GM12891 (cell line): Measurements from ENCODE around the gene SCARB2.

ENCODE experiments used
- DNase-seq: peaks from one replicate; pipeline ENCODE4 v3.0.0; 2011; ENCODE audit warnings: low spot score; ENCODE audit not compliant: insufficient read length
- FAIRE-seq: peaks from 2 replicates; lab custom pipeline; 2011; peaks lifted over from hg19 to GRCh38; lab: Jason Lieb, UNC
- PAX5 ChIP-seq: IDR thresholded peaks from 2 replicates; pipeline ENCODE4 v1.6.1; 2011; ENCODE audit warnings: low read length, moderate library complexity, mild to moderate bottlenecking; ENCODE audit not compliant: insufficient read depth, severe bottlenecking
- POLR2A ChIP-seq: IDR thresholded peaks from 2 replicates; pipeline ENCODE4 v1.6.1; 2011; ENCODE audit warnings: low read depth, low read length, control low read depth
- POLR2AphosphoS5 ChIP-seq: IDR thresholded peaks from 2 replicates; pipeline ENCODE4 v1.6.1; 2011; ENCODE audit warnings: low read depth, low read length, control low read depth
- POU2F2 ChIP-seq: IDR thresholded peaks from 2 replicates; pipeline ENCODE4 v1.6.1; 2011; ENCODE audit warnings: low read depth, mild to moderate bottlenecking, control low read depth, low read length, moderate library complexity
- SPI1 ChIP-seq: IDR thresholded peaks from 2 replicates; pipeline ENCODE4 v1.6.1; 2011; ENCODE audit warnings: low read depth, low read length, control low read depth
- TAF1 ChIP-seq: IDR thresholded peaks from 2 replicates; pipeline ENCODE4 v1.6.1; 2011; ENCODE audit warnings: low read depth, low read length, control low read depth

The SCARB2 gene

DNA sequence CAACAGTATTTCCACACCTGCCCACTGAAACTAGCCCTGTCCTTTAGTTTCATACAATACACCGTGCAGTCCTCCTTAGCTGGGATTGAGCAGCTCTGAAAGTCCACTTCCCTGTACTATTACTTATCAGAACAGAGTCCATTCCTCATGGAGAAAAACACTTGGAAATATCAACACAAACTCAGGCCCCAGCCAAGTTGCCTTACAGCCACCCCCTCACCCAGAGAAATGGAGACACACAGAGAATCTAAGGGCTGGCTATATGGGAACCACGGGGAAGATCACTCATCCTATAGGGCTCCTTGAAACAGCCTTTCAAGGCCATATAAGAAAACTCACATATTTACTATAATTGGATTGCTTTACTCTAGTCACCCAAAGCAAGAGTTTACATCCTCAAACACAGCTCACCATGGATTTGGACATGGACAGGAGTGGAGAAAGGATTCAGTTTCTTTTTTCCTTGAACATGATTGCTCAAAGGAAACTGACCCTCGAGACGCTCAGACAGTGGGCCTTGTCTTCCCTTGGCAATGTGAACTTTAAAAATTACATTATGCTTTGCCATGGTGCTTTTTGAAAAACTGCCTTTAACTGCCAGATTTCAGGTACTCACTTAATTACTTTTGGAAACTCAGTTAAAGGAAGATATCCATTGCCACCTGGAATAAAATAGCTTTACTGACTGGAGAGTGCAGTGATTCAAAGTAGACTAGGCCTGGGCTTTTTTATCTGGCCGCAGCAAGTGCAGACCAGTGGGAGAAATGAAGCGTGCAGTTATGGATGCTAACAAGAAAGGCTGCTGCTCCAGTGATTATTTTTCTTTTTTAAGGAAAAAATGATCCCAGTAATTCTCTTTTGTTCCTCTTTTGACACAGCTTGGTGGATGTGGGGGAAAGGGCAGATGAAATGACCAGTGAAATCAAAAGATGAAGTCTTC lies 1.6 kb downstream of the SCARB2 start:
- DNase-seq = no peak
- FAIRE-seq = no peak
- TF ChIP-seq SPI1 = no peak
- TF ChIP-seq POLR2AphosphoS5 = no peak
- TF ChIP-seq PAX5 = no peak
- no peak for TF ChIP-seq POU2F2
- TF ChIP-seq TAF1 = no peak
- TF ChIP-seq POLR2A = no peak

DNA sequence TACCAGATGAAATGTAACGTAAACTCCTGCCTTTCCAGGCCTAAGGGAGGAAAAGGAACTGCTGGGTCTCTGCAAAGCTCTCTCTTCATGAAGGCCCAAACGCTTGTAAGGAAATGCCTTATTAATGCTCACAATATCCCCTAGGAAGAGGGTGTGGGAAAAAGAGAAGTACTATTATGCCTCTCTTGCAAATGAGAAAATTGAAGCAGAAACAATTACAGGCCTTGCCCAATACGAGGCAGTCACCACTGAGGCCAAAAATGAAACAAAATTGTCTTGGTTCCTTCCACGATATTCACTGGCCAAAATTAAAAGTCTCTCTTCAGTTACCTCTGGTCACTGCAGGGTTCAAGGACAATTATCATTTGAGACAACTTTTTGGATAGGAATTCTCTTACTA lies 3.2 kb downstream of the SCARB2 start:
- DNase-seq (no peak), FAIRE-seq (no peak)
- no peak for TF ChIP-seq PAX5
- TF ChIP-seq POLR2AphosphoS5 = no peak
- TF ChIP-seq POU2F2 = no peak
- TF ChIP-seq POLR2A = no peak
- no peak for TF ChIP-seq SPI1
- no peak for TF ChIP-seq TAF1

DNA sequence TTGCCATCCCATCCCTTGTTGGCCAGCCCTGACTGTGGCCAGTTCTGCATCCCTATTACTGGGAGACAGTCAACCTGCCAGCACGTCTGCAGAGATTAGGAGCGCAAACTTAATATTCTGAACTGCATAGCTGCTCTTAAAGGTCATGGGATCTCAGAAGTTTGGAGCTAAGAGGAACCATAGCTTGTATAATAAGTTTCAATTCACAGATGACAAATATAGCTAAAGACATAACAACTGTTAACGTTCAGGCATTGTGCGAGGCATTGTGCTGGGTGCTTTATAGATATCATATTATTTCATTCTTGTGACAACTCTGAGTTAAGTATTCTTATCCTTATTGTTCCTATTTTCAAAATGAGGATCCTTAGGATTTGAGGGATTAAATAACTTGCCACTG lies 3.7 kb downstream of the SCARB2 start:
- FAIRE-seq = no peak
- DNase-seq = no peak
- TF ChIP-seq TAF1 (no peak), POU2F2 (no peak), POLR2A (no peak), SPI1 (no peak), POLR2AphosphoS5 (no peak), PAX5 (no peak)

DNA sequence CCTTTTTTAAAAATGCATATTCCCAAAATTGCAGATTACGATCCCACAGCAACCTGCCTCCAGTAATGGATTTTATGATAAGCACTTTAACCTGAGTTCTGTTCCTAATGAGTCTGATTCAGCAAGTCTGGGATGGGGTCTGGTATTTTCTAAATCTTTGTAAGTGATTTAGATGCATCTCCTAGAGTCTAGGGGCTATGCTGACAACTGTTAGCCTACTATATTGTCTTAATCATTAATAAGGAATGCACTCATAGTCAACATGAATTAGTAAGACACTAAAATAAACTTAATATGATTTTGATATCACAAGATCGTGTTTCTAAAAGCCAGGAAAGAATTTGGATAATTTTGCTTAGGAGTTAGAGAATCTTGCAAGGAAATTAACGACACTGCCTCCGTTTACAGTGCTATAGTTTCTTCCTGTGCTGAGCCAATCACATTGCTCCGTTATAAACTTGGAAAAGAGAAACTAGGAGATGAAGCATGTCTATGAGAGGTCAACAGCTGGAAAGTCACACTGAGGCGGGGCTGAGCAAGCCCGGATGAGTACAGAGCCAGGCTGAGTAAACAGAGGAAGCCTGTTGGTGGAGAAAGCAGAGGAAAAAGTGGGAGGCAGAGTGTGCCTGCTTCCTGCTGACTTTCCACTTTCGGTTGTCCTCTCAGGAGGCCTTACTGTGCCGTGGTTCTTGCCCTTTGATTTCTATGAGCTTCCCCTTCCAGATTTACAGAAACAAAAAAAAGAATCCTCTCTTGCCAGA lies 5.4 kb downstream of the SCARB2 start:
- DNase-seq = no peak
- TF ChIP-seq POU2F2 (no peak), PAX5 (no peak), SPI1 (no peak), TAF1 (no peak), POLR2AphosphoS5 (no peak), POLR2A (no peak)
- no peak for FAIRE-seq

DNA sequence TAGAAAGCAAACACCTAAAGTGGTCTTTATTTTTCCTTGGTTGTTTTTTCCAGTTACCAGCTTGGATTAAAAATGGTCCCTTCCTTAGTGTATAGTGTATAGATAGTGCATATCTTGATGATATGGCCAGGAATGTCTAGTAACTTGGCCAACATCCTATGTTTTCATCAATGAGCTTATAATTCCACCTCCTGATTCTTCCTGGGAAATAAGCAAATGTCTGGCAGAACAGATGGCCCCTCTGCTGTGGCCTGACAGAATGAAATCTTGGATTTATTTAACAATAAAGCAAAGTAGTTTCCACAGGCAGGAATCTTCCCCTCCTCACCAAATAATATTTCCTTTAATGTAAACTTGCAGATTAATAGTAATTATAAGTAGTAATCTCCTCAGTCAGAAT lies 6.1 kb downstream of the SCARB2 start:
- TF ChIP-seq SPI1 = no peak
- TF ChIP-seq PAX5 = no peak
- TF ChIP-seq POLR2AphosphoS5 = no peak
- no peak for TF ChIP-seq POLR2A
- no peak for TF ChIP-seq TAF1
- no peak for TF ChIP-seq POU2F2
- no peak for DNase-seq
- no peak for FAIRE-seq

DNA sequence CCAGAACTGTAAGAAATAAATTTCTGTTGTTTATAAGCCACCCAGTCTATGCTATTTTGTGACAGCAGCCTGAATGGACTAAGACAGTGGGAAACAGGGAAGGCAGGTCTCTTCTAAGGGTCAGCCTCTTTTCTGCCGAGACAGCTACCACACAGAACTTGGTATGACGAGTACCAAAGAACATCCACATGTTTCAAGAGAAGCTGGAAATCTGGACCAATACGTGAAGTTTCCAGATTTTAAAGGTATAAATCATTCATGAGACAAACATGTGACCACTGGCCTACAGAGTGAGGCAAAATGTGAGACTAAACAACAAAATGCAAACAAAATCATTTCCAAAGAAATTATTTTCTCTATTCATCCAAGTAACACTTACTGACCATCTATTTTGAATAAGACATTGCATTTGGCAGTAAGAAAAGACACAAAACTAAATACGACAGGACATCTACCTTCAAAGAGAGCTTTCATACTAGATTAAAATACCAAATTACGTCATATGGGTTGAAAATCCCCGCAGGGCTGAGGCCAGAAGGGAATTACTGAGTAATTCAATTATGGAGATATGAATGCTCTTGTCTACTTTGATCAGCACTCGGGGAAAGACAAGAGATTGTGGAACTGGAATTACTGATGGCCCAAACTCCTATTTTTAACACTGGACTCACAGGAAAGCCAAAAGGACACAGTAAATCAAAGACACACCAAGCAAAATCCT lies 7.2 kb downstream of the SCARB2 start:
- TF ChIP-seq POU2F2 (no peak), TAF1 (no peak), PAX5 (no peak), POLR2A (no peak), POLR2AphosphoS5 (no peak), SPI1 (no peak)
- DNase-seq (no peak), FAIRE-seq (no peak)

DNA sequence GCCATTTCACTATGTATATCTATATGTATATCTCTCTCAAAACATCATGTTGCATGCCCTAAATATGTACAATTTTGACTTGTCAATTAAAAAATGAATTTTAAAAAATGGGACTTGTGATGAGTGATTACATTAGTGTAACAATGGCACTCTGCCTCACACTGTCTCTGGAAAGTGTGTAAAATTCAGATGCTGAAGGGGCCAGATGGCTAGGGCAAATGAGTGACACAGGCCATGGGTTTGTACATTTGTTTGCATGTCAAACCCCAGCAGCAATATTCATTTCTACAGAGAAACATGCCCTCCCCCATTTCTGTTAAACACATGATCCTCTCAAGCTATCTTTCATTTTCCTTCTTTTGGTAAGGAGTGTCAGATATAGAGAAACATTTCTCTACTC lies 8.1 kb downstream of the SCARB2 start:
- no peak for TF ChIP-seq TAF1
- TF ChIP-seq POLR2A = no peak
- TF ChIP-seq PAX5 = no peak
- TF ChIP-seq POLR2AphosphoS5 = no peak
- no peak for TF ChIP-seq SPI1
- no peak for TF ChIP-seq POU2F2
- DNase-seq (no peak), FAIRE-seq (peak; percentile 9)

DNA sequence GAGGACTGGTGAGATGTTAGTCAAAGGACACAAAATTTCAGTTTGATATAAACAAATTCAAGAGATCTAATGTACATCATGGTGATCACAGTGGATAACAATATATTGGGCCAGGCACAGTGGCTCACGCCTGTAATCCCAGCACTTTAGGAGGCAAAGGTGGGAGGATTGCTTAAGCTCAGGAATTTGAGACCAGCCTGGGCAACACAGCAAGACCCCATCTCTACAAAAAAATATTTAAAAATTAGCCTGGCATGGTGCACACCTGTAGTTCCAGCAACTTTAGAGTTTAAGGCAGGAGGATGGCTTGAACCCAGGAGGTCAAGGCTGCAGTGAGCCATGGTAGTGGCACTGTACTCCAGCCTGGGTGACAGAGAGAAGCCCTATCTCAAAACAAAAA lies 8.7 kb downstream of the SCARB2 start:
- DNase-seq (no peak), FAIRE-seq (no peak)
- TF ChIP-seq TAF1 = no peak
- no peak for TF ChIP-seq POU2F2
- no peak for TF ChIP-seq SPI1
- no peak for TF ChIP-seq POLR2AphosphoS5
- TF ChIP-seq POLR2A = no peak
- TF ChIP-seq PAX5 = no peak

DNA sequence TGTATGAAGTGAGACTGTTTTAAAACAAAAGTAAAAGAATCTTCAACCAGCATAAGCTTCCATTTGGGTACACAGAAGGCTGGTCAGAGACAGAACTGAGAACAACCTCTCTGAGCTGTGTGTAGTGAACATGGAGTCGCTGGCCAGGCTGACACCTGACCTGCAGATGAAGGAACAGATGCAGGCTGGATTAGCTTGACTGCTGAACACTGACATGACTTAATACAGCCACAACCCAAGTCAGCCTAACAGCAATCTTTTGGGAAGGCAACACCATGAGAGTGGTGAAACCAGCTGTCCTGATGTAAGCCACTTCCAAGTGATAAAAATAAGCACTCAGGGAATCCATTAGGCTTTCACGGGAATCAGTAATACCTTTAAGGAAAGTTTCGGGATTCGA lies 10.1 kb downstream of the SCARB2 start:
- DNase-seq = no peak
- FAIRE-seq = no peak
- no peak for TF ChIP-seq POLR2AphosphoS5
- no peak for TF ChIP-seq POLR2A
- TF ChIP-seq TAF1 = no peak
- no peak for TF ChIP-seq PAX5
- TF ChIP-seq SPI1 = no peak
- no peak for TF ChIP-seq POU2F2
